Measurements from ENCODE around the gene GNAQ.

Gene GNAQ

GRCh38 chr9:78044189-78044588 is 12.6 kb upstream of the GNAQ start:
- no peak for TF ChIP-seq CTCF (IDR thresholded peaks at IDR 0.05; ENCODE audit: low read length, missing control alignments)
- no peak for DNase-seq (ENCODE audit: low read depth)

GRCh38 chr9:78041971-78042370 is 10.4 kb upstream of the GNAQ start:
- DNase-seq (ENCODE audit: low read depth), result no peak
- no peak overlapping the region for H3K4me3 ChIP-seq (replicated peaks; ENCODE audit: low read depth, low read length)
- no peak for TF ChIP-seq CTCF (IDR thresholded peaks at IDR 0.05; ENCODE audit: low read length, missing control alignments)

More at GRCh38 chr9:78044189-78044588, 12.6 kb upstream of the GNAQ start:
- H3K4me3 ChIP-seq (replicated peaks; ENCODE audit: low read depth, low read length), result no peak overlapping the region

GRCh38 chr9:78040726-78041125 is 9.1 kb upstream of the GNAQ start:
- no peak overlapping the region for H3K4me3 ChIP-seq (replicated peaks; ENCODE audit: low read depth, low read length)
- DNase-seq (ENCODE audit: low read depth), result no peak
- TF ChIP-seq CTCF (IDR thresholded peaks at IDR 0.05; ENCODE audit: low read length, missing control alignments), result no peak

GRCh38 chr9:78038620-78039300 is 7.1 kb upstream of the GNAQ start:
- DNase-seq (ENCODE audit: low read depth), result peak; percentile 42
- no peak overlapping the region for H3K4me3 ChIP-seq (replicated peaks; ENCODE audit: low read depth, low read length)
- no peak for TF ChIP-seq CTCF (IDR thresholded peaks at IDR 0.05; ENCODE audit: low read length, missing control alignments)

- peak; percentile 92 for DNase-seq (ENCODE audit: low read depth)
- H3K4me3 ChIP-seq (replicated peaks; ENCODE audit: low read depth, low read length), result no peak overlapping the region
- TF ChIP-seq CTCF (IDR thresholded peaks at IDR 0.05; ENCODE audit: low read length, missing control alignments), result peak; percentile 87
Observed at GRCh38 chr9:78035383-78035993, 3.9 kb upstream of the GNAQ start.

GRCh38 chr9:78033870-78034269 is 2.3 kb upstream of the GNAQ start:
- no peak overlapping the region for H3K4me3 ChIP-seq (replicated peaks; ENCODE audit: low read depth, low read length)
- DNase-seq (ENCODE audit: low read depth), result no peak
- no peak for TF ChIP-seq CTCF (IDR thresholded peaks at IDR 0.05; ENCODE audit: low read length, missing control alignments)
